Chondrocyte (in vitro differentiated cells): Measurements from ENCODE around the gene KCNRG. TPM values are rescaled to one million over a fixed set of nuclear protein-coding genes. Genes with fewer than 3 reads are reported as not detected.
"Not testable (repeated sequence)": the region's sequence is repeated elsewhere in the genome, so short reads cannot be mapped to it uniquely, and the experiment has no call there.

Experiments
- DNase-seq: peaks from one replicate; pipeline ENCODE4 v3.0.0; 2021; ENCODE audit warnings: mixed read lengths, low spot score
- H3K27ac Mint-ChIP-seq: one replicate; pipeline ENCODE4 v1.8.0; 2021; ENCODE audit warnings: mild to moderate bottlenecking, moderate library complexity, mixed read lengths; ENCODE audit not compliant: unreplicated experiment
- H3K27me3 Mint-ChIP-seq: 2 replicates; pipeline ENCODE4 v1.8.0; 2021; ENCODE audit warnings: low read depth, mixed read lengths
- H3K36me3 Mint-ChIP-seq: 2 replicates; pipeline ENCODE4 v1.8.0; 2021; ENCODE audit warnings: low read depth, mixed read lengths
- H3K4me1 Mint-ChIP-seq: 2 replicates; pipeline ENCODE4 v1.8.0; 2021; ENCODE audit warnings: low read depth, mild to moderate bottlenecking, mixed read lengths
- H3K4me3 Mint-ChIP-seq: one replicate; pipeline ENCODE4 v1.8.0; 2021; ENCODE audit warnings: mild to moderate bottlenecking, moderate library complexity, mixed read lengths; ENCODE audit not compliant: unreplicated experiment
- H3K9me3 Mint-ChIP-seq: 2 replicates; pipeline ENCODE4 v1.8.0; 2021; ENCODE audit warnings: low read depth, mixed read lengths
- CTCF ChIP-seq: fragments of 200-600 bp; sonication (generic); IDR thresholded peaks from 2 replicates; pipeline ENCODE4 v1.5.0; 2021; ENCODE audit warnings: antibody characterized with exemption, mild to moderate bottlenecking, moderate library complexity
- total RNA-seq: library from RNA; stranded (reverse); gene quantifications from 3 replicates; pipeline ENCODE4 v1.2.1, GENCODE V29; 2021

Gene KCNRG
- total RNA-seq, 1 donor from 2014 or later = 0.22 TPM

DNA sequence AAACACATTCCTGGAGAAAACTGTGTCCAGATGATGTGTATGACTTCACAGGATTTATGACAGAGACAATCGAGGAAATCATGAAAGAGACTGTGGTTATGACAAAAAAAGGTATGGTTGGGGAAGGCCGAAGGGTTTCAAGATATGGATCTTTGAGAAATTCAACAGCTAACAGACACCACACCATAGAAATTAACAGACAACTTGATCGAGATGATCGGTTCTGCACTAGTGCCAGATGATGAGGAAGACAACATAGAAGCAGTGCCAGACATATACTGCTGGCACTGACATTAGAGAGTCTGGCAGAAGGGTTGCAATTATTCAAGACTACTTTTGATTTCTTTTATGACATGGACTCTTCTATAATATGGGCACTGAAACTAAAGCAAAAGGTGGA lies 37.2 kb downstream of the KCNRG start:
- Mint-ChIP-seq H3K9me3 (peaks cover 2% of the 10 kb centered on the region), H3K4me3 (no peak overlapping the region), H3K27ac (peak overlapping the region; percentile 6), H3K36me3 (peaks cover 19% of the 10 kb centered on the region), H3K27me3 (no peaks in the 10 kb centered on the region), H3K4me1 (peaks cover 10% of the 10 kb centered on the region)
- DNase-seq = no peak
- TF ChIP-seq CTCF = no peak

- no peaks in the 10 kb centered on the region for H3K27me3 Mint-ChIP-seq
Measured at GRCh38 chr13:50053844-50054243, 38.6 kb downstream of the KCNRG start.

GRCh38 chr13:50055454-50055853 lies 40.2 kb downstream of the KCNRG start:
- Mint-ChIP-seq H3K9me3 (peaks cover 2% of the 10 kb centered on the region), H3K27me3 (no peaks in the 10 kb centered on the region), H3K27ac (no peak overlapping the region), H3K36me3 (peaks cover 29% of the 10 kb centered on the region), H3K4me1 (peaks cover 10% of the 10 kb centered on the region), H3K4me3 (no peak overlapping the region)
- no peak for DNase-seq
- no peak for TF ChIP-seq CTCF

More at GRCh38 chr13:50053844-50054243, 38.6 kb downstream of the KCNRG start:
- TF ChIP-seq CTCF = no peak
- H3K4me3 Mint-ChIP-seq = no peak overlapping the region
- H3K9me3 Mint-ChIP-seq = peaks cover 2% of the 10 kb centered on the region
- H3K27ac Mint-ChIP-seq = no peak overlapping the region
- peaks cover 23% of the 10 kb centered on the region for H3K36me3 Mint-ChIP-seq
- peaks cover 10% of the 10 kb centered on the region for H3K4me1 Mint-ChIP-seq
- DNase-seq = no peak

GRCh38 chr13:50060718-50061117 lies 45.5 kb downstream of the KCNRG start:
- Mint-ChIP-seq H3K27ac (no peak overlapping the region), H3K36me3 (peaks cover 13% of the 10 kb centered on the region), H3K9me3 (no peaks in the 10 kb centered on the region), H3K4me1 (peaks cover 4% of the 10 kb centered on the region), H3K27me3 (no peaks in the 10 kb centered on the region), H3K4me3 (no peak overlapping the region)
- TF ChIP-seq CTCF = no peak
- DNase-seq = no peak

- peaks cover 14% of the 10 kb centered on the region for H3K36me3 Mint-ChIP-seq
- DNase-seq, H3K27ac Mint-ChIP-seq, H3K4me3 Mint-ChIP-seq, H3K9me3 Mint-ChIP-seq, H3K27me3 Mint-ChIP-seq, H3K4me1 Mint-ChIP-seq: not testable (repeated sequence)
Measured at GRCh38 chr13:50062336-50062735, 47.1 kb downstream of the KCNRG start.

- H3K27ac Mint-ChIP-seq = peak overlapping the region; percentile 36
- peaks cover 11% of the 10 kb centered on the region for H3K36me3 Mint-ChIP-seq
- no peaks in the 10 kb centered on the region for H3K27me3 Mint-ChIP-seq
- H3K4me1 Mint-ChIP-seq = peaks cover 24% of the 10 kb centered on the region
- DNase-seq = no peak
- no peak for TF ChIP-seq CTCF
- H3K4me3 Mint-ChIP-seq = no peak overlapping the region
- H3K9me3 Mint-ChIP-seq = no peaks in the 10 kb centered on the region
Measured at GRCh38 chr13:50065712-50066111, 50.5 kb downstream of the KCNRG start.
